Retinal pigment epithelial cell (primary cell): ENCODE results near the gene SLC35F3.

Source experiments
- DNase-seq: peaks from one replicate; pipeline ENCODE4 v3.0.0-alpha.2; 2010; ENCODE audit warnings: low read depth
- H3K4me3 ChIP-seq: 2 replicates; pipeline ENCODE4 v1.5.1; 2011; ENCODE audit warnings: mild to moderate bottlenecking, low read length, control low read depth, moderate library complexity
- TF ChIP-seq, protein P1 (sequence below): conservative IDR thresholded peaks from 2 replicates; pipeline ENCODE4 v1.5.1; 2011; ENCODE audit warnings: low read depth, low read length, control low read depth, inconsistent platforms

SLC35F3 gene

GRCh38 chr1:234014208-234014607, 109.7 kb downstream of the SLC35F3 start:
- no peak for DNase-seq
- no peak overlapping the region for H3K4me3 ChIP-seq
- TF ChIP-seq, protein P1, sequence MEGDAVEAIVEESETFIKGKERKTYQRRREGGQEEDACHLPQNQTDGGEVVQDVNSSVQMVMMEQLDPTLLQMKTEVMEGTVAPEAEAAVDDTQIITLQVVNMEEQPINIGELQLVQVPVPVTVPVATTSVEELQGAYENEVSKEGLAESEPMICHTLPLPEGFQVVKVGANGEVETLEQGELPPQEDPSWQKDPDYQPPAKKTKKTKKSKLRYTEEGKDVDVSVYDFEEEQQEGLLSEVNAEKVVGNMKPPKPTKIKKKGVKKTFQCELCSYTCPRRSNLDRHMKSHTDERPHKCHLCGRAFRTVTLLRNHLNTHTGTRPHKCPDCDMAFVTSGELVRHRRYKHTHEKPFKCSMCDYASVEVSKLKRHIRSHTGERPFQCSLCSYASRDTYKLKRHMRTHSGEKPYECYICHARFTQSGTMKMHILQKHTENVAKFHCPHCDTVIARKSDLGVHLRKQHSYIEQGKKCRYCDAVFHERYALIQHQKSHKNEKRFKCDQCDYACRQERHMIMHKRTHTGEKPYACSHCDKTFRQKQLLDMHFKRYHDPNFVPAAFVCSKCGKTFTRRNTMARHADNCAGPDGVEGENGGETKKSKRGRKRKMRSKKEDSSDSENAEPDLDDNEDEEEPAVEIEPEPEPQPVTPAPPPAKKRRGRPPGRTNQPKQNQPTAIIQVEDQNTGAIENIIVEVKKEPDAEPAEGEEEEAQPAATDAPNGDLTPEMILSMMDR = no peak

GRCh38 chr1:234018816-234019215, 114.3 kb downstream of the SLC35F3 start:
- no peak overlapping the region for H3K4me3 ChIP-seq
- DNase-seq = no peak
- TF ChIP-seq, protein P1 = no peak

- no peak for DNase-seq
- TF ChIP-seq, protein P1 = no peak
These were observed 114.9 kb downstream of the SLC35F3 start for GRCh38 chr1:234019387-234019786.

GRCh38 chr1:234022302-234022701, 117.8 kb downstream of the SLC35F3 start:
- no peak overlapping the region for H3K4me3 ChIP-seq
- TF ChIP-seq, protein P1 = no peak
- DNase-seq = no peak

More at GRCh38 chr1:234019387-234019786, 114.9 kb downstream of the SLC35F3 start:
- no peak overlapping the region for H3K4me3 ChIP-seq

- no peak for DNase-seq
- TF ChIP-seq, protein P1 = no peak
- no peak overlapping the region for H3K4me3 ChIP-seq
These were observed 135.1 kb downstream of the SLC35F3 start for GRCh38 chr1:234039603-234040002.

DNA sequence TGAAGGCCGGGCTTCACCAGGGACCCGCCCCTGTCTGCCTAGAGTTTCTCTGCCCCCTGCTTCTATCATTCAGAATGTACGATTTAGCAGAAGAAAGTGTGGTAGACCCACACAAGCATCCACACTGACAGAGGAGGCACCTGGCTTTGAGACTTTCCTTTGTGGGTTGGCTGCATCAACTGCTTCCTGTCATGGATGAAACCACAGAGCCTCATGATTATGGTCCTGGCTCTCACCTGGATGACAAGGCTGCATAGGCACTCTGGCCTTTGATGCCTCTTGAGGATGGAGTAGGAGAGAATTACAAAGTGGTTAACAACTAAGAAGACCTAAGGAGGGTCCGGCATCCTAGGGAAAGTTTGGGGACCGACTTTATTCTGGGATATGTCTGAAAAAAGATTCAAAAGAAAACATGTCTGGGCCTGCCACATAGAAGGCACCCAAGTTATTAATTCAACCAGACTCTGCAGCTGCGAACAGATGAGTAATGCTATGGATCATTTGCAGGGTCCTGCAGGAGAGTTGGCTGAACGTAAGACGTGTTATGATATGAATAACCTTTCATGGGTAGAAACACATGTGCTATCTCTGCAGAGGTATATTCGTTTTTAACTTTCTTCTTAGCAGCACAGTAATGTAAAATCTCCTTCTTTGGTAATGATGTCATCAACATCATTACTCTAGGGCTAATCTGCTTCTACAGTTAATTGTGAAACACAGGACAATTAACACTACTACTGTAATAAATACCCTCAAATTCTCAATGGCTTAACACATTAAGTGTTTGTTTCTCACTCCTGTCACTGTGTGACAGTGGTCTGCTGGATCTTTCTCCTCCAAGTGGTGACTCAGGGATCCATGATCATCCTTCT, 136.2 kb downstream of the SLC35F3 start:
- DNase-seq = no peak
- TF ChIP-seq, protein P1 = no peak
- H3K4me3 ChIP-seq = no peak overlapping the region

GRCh38 chr1:234044079-234044478, 139.6 kb downstream of the SLC35F3 start:
- no peak for DNase-seq
- TF ChIP-seq, protein P1 = no peak
- H3K4me3 ChIP-seq = no peak overlapping the region
